Measurements from ENCODE around the gene KCNE3.

GRCh38 chr11:74459584-74459983 lies 7.8 kb downstream of the KCNE3 start:
- TF ChIP-seq, protein P1, sequence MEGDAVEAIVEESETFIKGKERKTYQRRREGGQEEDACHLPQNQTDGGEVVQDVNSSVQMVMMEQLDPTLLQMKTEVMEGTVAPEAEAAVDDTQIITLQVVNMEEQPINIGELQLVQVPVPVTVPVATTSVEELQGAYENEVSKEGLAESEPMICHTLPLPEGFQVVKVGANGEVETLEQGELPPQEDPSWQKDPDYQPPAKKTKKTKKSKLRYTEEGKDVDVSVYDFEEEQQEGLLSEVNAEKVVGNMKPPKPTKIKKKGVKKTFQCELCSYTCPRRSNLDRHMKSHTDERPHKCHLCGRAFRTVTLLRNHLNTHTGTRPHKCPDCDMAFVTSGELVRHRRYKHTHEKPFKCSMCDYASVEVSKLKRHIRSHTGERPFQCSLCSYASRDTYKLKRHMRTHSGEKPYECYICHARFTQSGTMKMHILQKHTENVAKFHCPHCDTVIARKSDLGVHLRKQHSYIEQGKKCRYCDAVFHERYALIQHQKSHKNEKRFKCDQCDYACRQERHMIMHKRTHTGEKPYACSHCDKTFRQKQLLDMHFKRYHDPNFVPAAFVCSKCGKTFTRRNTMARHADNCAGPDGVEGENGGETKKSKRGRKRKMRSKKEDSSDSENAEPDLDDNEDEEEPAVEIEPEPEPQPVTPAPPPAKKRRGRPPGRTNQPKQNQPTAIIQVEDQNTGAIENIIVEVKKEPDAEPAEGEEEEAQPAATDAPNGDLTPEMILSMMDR (IDR thresholded peaks at IDR 0.05 in 2 of 3, conservative IDR thresholded peaks at IDR 0.05 in 1 of 3; ENCODE audit: control insufficient read depth in 2 of 3, extremely low read depth in 1 of 3, insufficient read depth in 1 of 3, low read depth in 3 of 3, low read length in 3 of 3), result no peak
- no peak for TF ChIP-seq SIN3A (IDR thresholded peaks at IDR 0.05; ENCODE audit: low read depth, low read length)
